ENCODE results near the gene HPS1. TPM values are rescaled to one million over a fixed set of nuclear protein-coding genes. Genes with fewer than 3 reads are reported as not detected.

HPS1 gene
- polyA plus RNA-seq, 1 of the 3 experiments (the other 2 are of a cell fraction), result 41.4 TPM

- TF ChIP-seq EP300 (IDR thresholded peaks at IDR 0.05; ENCODE audit: borderline replicate concordance in 1 of 2, low read depth in 1 of 2, low read length in 1 of 2), result no peak
Measured at GRCh38 chr10:98481404-98481945, 34.7 kb upstream of the HPS1 start (continued).

- CTCF ChIA-PET, result interaction anchor here (1.2 to 5.4 kb wide), 3 partner anchors 9 to 132 kb away, joined by 3 to 39 read pairs (median 4); no protein-coding TSS in a partner anchor
- Histone ChIP-seq H2AFZ (ENCODE audit: low read depth) (no peak overlapping the region), H3F3A (replicated peaks; ENCODE audit: insufficient read depth) (no peaks in the 10 kb centered on the region), H3K27ac (ENCODE audit: low read depth in 2 of 2, low read length in 1 of 2) (no peak overlapping the region), H3K27me3 (ENCODE audit: insufficient read depth) (no peaks in the 10 kb centered on the region), H3K9me2 (no peaks in the 10 kb centered on the region), H3K79me2 (ENCODE audit: insufficient read depth) (no peaks in the 10 kb centered on the region), H3K4me1 (ENCODE audit: control insufficient read depth in 1 of 2, insufficient read depth in 2 of 2, low read depth in 1 of 2, low read length in 1 of 2) (no peaks in the 10 kb centered on the region), H3K9ac (no peak overlapping the region), H3K36me3 (replicated peaks in 1 of 2; ENCODE audit: control insufficient read depth in 1 of 2, insufficient read depth in 2 of 2, low read length in 1 of 2) (no peaks in the 10 kb centered on the region), H3K9me3 (no peaks in the 10 kb centered on the region), H4K20me1 (ENCODE audit: insufficient read depth) (no peaks in the 10 kb centered on the region), H3K4me2 (no peak overlapping the region), H3K4me3 (ENCODE audit: low read depth in 2 of 2, low read length in 1 of 2) (no peak overlapping the region)
- TF ChIP-seq SIN3A (IDR thresholded peaks at IDR 0.05; ENCODE audit: borderline replicate concordance, low read depth, low read length) (no peak), RCOR1 (IDR thresholded peaks at IDR 0.05; ENCODE audit: low read length) (no peak), RFX5 (IDR thresholded peaks at IDR 0.05; ENCODE audit: low read length) (no peak), YY1 (IDR thresholded peaks at IDR 0.05; ENCODE audit: low read depth) (no peak), MEF2A (IDR thresholded peaks at IDR 0.05; ENCODE audit: borderline replicate concordance, low read depth) (no peak), GATA2 (CRISPR knock-in tag; IDR thresholded peaks at IDR 0.05) (no peak), NFIC (IDR thresholded peaks at IDR 0.05; ENCODE audit: borderline replicate concordance) (no peak)
- TF ChIP-seq, protein P1, sequence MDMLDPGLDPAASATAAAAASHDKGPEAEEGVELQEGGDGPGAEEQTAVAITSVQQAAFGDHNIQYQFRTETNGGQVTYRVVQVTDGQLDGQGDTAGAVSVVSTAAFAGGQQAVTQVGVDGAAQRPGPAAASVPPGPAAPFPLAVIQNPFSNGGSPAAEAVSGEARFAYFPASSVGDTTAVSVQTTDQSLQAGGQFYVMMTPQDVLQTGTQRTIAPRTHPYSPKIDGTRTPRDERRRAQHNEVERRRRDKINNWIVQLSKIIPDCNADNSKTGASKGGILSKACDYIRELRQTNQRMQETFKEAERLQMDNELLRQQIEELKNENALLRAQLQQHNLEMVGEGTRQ (IDR thresholded peaks at IDR 0.05; ENCODE audit: borderline replicate concordance, low read depth, low read length), result no peak
- TF ChIP-seq, protein P2, sequence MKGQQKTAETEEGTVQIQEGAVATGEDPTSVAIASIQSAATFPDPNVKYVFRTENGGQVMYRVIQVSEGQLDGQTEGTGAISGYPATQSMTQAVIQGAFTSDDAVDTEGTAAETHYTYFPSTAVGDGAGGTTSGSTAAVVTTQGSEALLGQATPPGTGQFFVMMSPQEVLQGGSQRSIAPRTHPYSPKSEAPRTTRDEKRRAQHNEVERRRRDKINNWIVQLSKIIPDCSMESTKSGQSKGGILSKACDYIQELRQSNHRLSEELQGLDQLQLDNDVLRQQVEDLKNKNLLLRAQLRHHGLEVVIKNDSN (IDR thresholded peaks at IDR 0.05; ENCODE audit: borderline replicate concordance, low read depth), result no peak
- DNase-seq, result no peak
- WGBS (ENCODE audit: low lambda C conversion rate), result 1% methylated on average over 6 of the region's 6 CpGs
- POLR2A ChIA-PET, result no interaction called here
Measured at GRCh38 chr10:98478430-98479222, 31.9 kb upstream of the HPS1 start.

DNA sequence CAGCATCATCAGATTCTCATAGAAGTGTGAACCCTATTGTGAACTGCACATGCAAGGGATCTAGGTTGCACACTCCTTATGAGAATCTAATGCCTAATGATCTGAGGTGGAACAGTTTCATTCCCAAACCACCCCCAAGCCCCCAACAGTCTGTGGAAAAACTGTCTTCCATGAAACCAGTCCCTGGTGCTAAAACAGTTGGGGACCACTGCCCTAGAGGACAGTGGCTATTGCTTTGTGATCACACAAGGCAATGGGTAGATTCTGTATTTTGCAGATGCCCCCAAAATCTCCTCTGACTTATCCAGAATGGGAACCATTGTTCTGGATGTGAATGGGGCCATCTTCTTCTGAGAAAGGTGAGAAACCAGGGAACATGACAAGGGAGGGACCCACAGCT is 31.1 kb upstream of the HPS1 start:
- CTCF ChIA-PET, result interaction anchor here (1.2 to 5.4 kb wide), 3 partner anchors 10 to 133 kb away, joined by 3 to 39 read pairs (median 4); no protein-coding TSS in a partner anchor
- TF ChIP-seq, protein P1 (IDR thresholded peaks at IDR 0.05; ENCODE audit: borderline replicate concordance, low read depth, low read length), result no peak
- TF ChIP-seq FOXJ3 (CRISPR knock-in tag; IDR thresholded peaks at IDR 0.05) (no peak), FOSL2 (IDR thresholded peaks at IDR 0.05; ENCODE audit: borderline replicate concordance, low read depth) (no peak), JUND (IDR thresholded peaks at IDR 0.05) (no peak), MXI1 (IDR thresholded peaks at IDR 0.05; ENCODE audit: low read depth, low read length) (no peak), EZH2phosphoT487 (IDR thresholded peaks at IDR 0.05; ENCODE audit: borderline replicate concordance, low read depth) (no peak), YY1 (IDR thresholded peaks at IDR 0.05; ENCODE audit: low read depth) (no peak)
- TF ChIP-seq, protein P3, sequence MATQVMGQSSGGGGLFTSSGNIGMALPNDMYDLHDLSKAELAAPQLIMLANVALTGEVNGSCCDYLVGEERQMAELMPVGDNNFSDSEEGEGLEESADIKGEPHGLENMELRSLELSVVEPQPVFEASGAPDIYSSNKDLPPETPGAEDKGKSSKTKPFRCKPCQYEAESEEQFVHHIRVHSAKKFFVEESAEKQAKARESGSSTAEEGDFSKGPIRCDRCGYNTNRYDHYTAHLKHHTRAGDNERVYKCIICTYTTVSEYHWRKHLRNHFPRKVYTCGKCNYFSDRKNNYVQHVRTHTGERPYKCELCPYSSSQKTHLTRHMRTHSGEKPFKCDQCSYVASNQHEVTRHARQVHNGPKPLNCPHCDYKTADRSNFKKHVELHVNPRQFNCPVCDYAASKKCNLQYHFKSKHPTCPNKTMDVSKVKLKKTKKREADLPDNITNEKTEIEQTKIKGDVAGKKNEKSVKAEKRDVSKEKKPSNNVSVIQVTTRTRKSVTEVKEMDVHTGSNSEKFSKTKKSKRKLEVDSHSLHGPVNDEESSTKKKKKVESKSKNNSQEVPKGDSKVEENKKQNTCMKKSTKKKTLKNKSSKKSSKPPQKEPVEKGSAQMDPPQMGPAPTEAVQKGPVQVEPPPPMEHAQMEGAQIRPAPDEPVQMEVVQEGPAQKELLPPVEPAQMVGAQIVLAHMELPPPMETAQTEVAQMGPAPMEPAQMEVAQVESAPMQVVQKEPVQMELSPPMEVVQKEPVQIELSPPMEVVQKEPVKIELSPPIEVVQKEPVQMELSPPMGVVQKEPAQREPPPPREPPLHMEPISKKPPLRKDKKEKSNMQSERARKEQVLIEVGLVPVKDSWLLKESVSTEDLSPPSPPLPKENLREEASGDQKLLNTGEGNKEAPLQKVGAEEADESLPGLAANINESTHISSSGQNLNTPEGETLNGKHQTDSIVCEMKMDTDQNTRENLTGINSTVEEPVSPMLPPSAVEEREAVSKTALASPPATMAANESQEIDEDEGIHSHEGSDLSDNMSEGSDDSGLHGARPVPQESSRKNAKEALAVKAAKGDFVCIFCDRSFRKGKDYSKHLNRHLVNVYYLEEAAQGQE (IDR thresholded peaks at IDR 0.05; ENCODE audit: low read depth, low read length), result no peak
- TF ChIP-seq, protein P2 (IDR thresholded peaks at IDR 0.05; ENCODE audit: borderline replicate concordance, low read depth), result no peak

More for the DNA sequence above, 31.1 kb upstream of the HPS1 start:
- no peaks in the 10 kb centered on the region for H3K4me1 ChIP-seq (ENCODE audit: control insufficient read depth in 1 of 2, insufficient read depth in 2 of 2, low read depth in 1 of 2, low read length in 1 of 2)
- POLR2A ChIA-PET, result no interaction called here
- no peak overlapping the region for H3K4me2 ChIP-seq
- no peak overlapping the region for H3K9ac ChIP-seq
- no peak overlapping the region for H3K4me3 ChIP-seq (ENCODE audit: low read depth in 2 of 2, low read length in 1 of 2)
- no peaks in the 10 kb centered on the region for H4K20me1 ChIP-seq (ENCODE audit: insufficient read depth)
- no peaks in the 10 kb centered on the region for H3K9me2 ChIP-seq
- H3K27ac ChIP-seq (ENCODE audit: low read depth in 2 of 2, low read length in 1 of 2), result no peak overlapping the region
- H3K36me3 ChIP-seq (replicated peaks in 1 of 2; ENCODE audit: control insufficient read depth in 1 of 2, insufficient read depth in 2 of 2, low read length in 1 of 2), result no peaks in the 10 kb centered on the region
- no peaks in the 10 kb centered on the region for H3K79me2 ChIP-seq (ENCODE audit: insufficient read depth)
- DNase-seq, result no peak
- H3F3A ChIP-seq (replicated peaks; ENCODE audit: insufficient read depth), result no peaks in the 10 kb centered on the region
- H3K27me3 ChIP-seq (ENCODE audit: insufficient read depth), result no peaks in the 10 kb centered on the region
- no peaks in the 10 kb centered on the region for H3K9me3 ChIP-seq
- no peak overlapping the region for H2AFZ ChIP-seq (ENCODE audit: low read depth)

Measured in SK-N-SH (cell line).